Activated B cell treated with CpG ODN at 0.5 μM for 24 hours (primary cell): Measurements from ENCODE around the gene NCK2. TPM values are rescaled to one million over a fixed set of nuclear protein-coding genes. Genes with fewer than 3 reads are reported as not detected.

Experiments used
- ATAC-seq: fragments of 200-7000 bp; cut with Tn5 transposase; one replicate; pipeline ENCODE4 v1.10.0; 2021; ENCODE audit warnings: low read depth, mild to moderate bottlenecking, moderate library complexity
- CTCF ChIA-PET: fragments of 350-600 bp; sonication (Branson Sonifier 250); formaldehyde crosslinking; loops from one replicate; lab custom pipeline; 2021; ENCODE audit warnings: antibody characterized with exemption; lab: Charles Lee
- POLR2A ChIA-PET: fragments of 350-600 bp; sonication (Branson Sonifier 250); formaldehyde crosslinking; loops from one replicate; lab custom pipeline; 2021; ENCODE audit warnings: antibody characterized with exemption; lab: Charles Lee
- DNase-seq: peaks from one replicate; pipeline ENCODE4 v3.0.0; 2022
- H3K27ac Mint-ChIP-seq: one replicate; pipeline ENCODE4 v1.8.0; 2020; ENCODE audit warnings: mixed read lengths
- H3K27me3 Mint-ChIP-seq: one replicate; pipeline ENCODE4 v1.8.0; 2021; ENCODE audit warnings: mixed read lengths
- H3K36me3 Mint-ChIP-seq: one replicate; pipeline ENCODE4 v1.8.0; 2021; ENCODE audit warnings: low read depth, mixed read lengths
- H3K4me1 Mint-ChIP-seq: one replicate; pipeline ENCODE4 v1.8.0; 2021; ENCODE audit warnings: mixed read lengths
- H3K4me3 Mint-ChIP-seq: one replicate; pipeline ENCODE4 v1.8.0; 2020; ENCODE audit warnings: mild to moderate bottlenecking, mixed read lengths
- H3K9me3 Mint-ChIP-seq: one replicate; pipeline ENCODE4 v1.8.0; 2020; ENCODE audit warnings: mixed read lengths
- CTCF ChIP-seq: fragments of 200-600 bp; IDR thresholded peaks from one replicate; pipeline ENCODE4 v1.8.0; 2022; ENCODE audit warnings: antibody characterized with exemption, mild to moderate bottlenecking
- intact Hi-C: fragments of 100-400 bp; cut with micrococcal nuclease; formaldehyde crosslinking; loops from one replicate; pipeline ENCODE4 v1.15.1; 2024
- total RNA-seq: library from RNA; stranded (reverse); gene quantifications from 2 replicates; pipeline ENCODE4 v1.2.3, GENCODE V29; 2022

Gene NCK2
- total RNA-seq, 1 donor from 2014 or later = 53.4 TPM

GRCh38 chr2:105906481-105906880 lies 161.8 kb downstream of the NCK2 start:
- ChIA-PET CTCF (no interaction called here), POLR2A (no interaction called here)
- intact Hi-C loops = no loop called here
- TF ChIP-seq CTCF = no peak
- no peak for DNase-seq
- Mint-ChIP-seq H3K4me1 (peaks cover 36% of the 10 kb centered on the region), H3K36me3 (no peaks in the 10 kb centered on the region), H3K9me3 (peaks cover under 1% of the 10 kb centered on the region), H3K27me3 (no peaks in the 10 kb centered on the region), H3K27ac (no peak overlapping the region), H3K4me3 (no peak overlapping the region)
- no peak for ATAC-seq

GRCh38 chr2:105907184-105907583 lies 162.5 kb downstream of the NCK2 start:
- H3K9me3 Mint-ChIP-seq = no peaks in the 10 kb centered on the region
- POLR2A ChIA-PET = interaction anchor here (0.6 kb wide), 1 partner anchor 109 kb away, joined by 3 read pairs; no protein-coding TSS in a partner anchor

GRCh38 chr2:105909215-105909614 lies 164.5 kb downstream of the NCK2 start:
- H3K9me3 Mint-ChIP-seq = peaks cover 1% of the 10 kb centered on the region
- ChIA-PET POLR2A (no interaction called here), CTCF (no interaction called here)
- no peak overlapping the region for H3K27ac Mint-ChIP-seq
- intact Hi-C loops = no loop called here
- peaks cover 31% of the 10 kb centered on the region for H3K4me1 Mint-ChIP-seq
- no peaks in the 10 kb centered on the region for H3K27me3 Mint-ChIP-seq
- TF ChIP-seq CTCF = no peak
- H3K36me3 Mint-ChIP-seq = peaks cover under 1% of the 10 kb centered on the region
- DNase-seq = no peak
- no peak for ATAC-seq
- H3K4me3 Mint-ChIP-seq = no peak overlapping the region

More at GRCh38 chr2:105907184-105907583, 162.5 kb downstream of the NCK2 start:
- TF ChIP-seq CTCF = no peak
- intact Hi-C loops = no loop called here
- Mint-ChIP-seq H3K4me1 (peaks cover 36% of the 10 kb centered on the region), H3K27ac (no peak overlapping the region), H3K4me3 (no peak overlapping the region), H3K36me3 (no peaks in the 10 kb centered on the region), H3K27me3 (no peaks in the 10 kb centered on the region)
- DNase-seq (no peak), ATAC-seq (no peak)
- CTCF ChIA-PET = no interaction called here

- Mint-ChIP-seq H3K27ac (no peak overlapping the region), H3K9me3 (peaks cover 10% of the 10 kb centered on the region), H3K4me3 (no peak overlapping the region), H3K27me3 (no peaks in the 10 kb centered on the region), H3K4me1 (peaks cover 28% of the 10 kb centered on the region), H3K36me3 (peaks cover 4% of the 10 kb centered on the region)
- intact Hi-C loops = no loop called here
- DNase-seq (no peak), ATAC-seq (no peak)
- POLR2A ChIA-PET = no interaction called here
- TF ChIP-seq CTCF = no peak
- CTCF ChIA-PET = no interaction called here
Measured at GRCh38 chr2:105910497-105911238, 166.0 kb downstream of the NCK2 start.

- DNase-seq = no peak
- CTCF ChIA-PET = no interaction called here
Measured at GRCh38 chr2:105911425-105911824, 166.7 kb downstream of the NCK2 start.

More at GRCh38 chr2:105911425-105911824, 166.7 kb downstream of the NCK2 start:
- Mint-ChIP-seq H3K4me1 (peaks cover 25% of the 10 kb centered on the region), H3K4me3 (no peak overlapping the region), H3K27ac (no peak overlapping the region), H3K27me3 (no peaks in the 10 kb centered on the region), H3K36me3 (peaks cover 4% of the 10 kb centered on the region), H3K9me3 (peaks cover 12% of the 10 kb centered on the region)
- TF ChIP-seq CTCF = no peak
- intact Hi-C loops = no loop called here
- POLR2A ChIA-PET = no interaction called here
- ATAC-seq = no peak
